Testis (tissue), 3 donors: ENCODE measurements around the gene SH3RF3. TPM values are rescaled to one million over a fixed set of nuclear protein-coding genes. Genes with fewer than 3 reads are reported as not detected.

Experiments
- DNase-seq: peaks from one replicate; pipeline ENCODE4 v3.0.0-alpha.2; 2019
- H3K27ac ChIP-seq, 2 donors: fragments of 200-600 bp; sonication (generic); one replicate each; pipeline ENCODE4 v1.5.1; 2019
- H3K27me3 ChIP-seq: fragments of 200-600 bp; sonication (generic); one replicate; pipeline ENCODE4 v1.5.1; 2019
- H3K36me3 ChIP-seq: fragments of 200-600 bp; sonication (generic); one replicate; pipeline ENCODE4 v1.5.1; 2017; ENCODE audit warnings: low read depth; ENCODE audit errors: missing control alignments
- H3K4me1 ChIP-seq: fragments of 200-600 bp; sonication (generic); one replicate; pipeline ENCODE4 v1.5.1; 2019
- H3K4me3 ChIP-seq, 2 donors: fragments of 200-600 bp; sonication (generic); one replicate each; pipeline ENCODE4 v1.5.1; 2017 to 2019
- H3K9me3 ChIP-seq: fragments of 200-600 bp; sonication (generic); one replicate; pipeline ENCODE4 v1.5.1; 2017
- CTCF ChIP-seq, 3 experiments: fragments of 450-650 bp in 2 of 3; fragments of 200-600 bp in 1 of 3; sonication (generic) in 1 of 3; IDR thresholded peaks; one replicate each; pipeline ENCODE4 v1.5.1; 2016 to 2019; ENCODE audit warnings: antibody characterized with exemption in 3 of 3, mild to moderate bottlenecking in 2 of 3, moderate library complexity in 1 of 3
- POLR2A ChIP-seq: fragments of 450-650 bp; IDR thresholded peaks from one replicate; pipeline ENCODE4 v1.6.1; 2017; ENCODE audit warnings: antibody characterized with exemption, mild to moderate bottlenecking, moderate library complexity
- WGBS, 2 donors: methylation state at CpG; one replicate each; pipeline ENCODE4 v1.1.5; 2018; 5-methylcytosine and 5-hydroxymethylcytosine counted together
- intact Hi-C: fragments of 100-400 bp; cut with DNase I; formaldehyde crosslinking; loops from one replicate; pipeline ENCODE4 v1.15.1; 2023; ENCODE audit warnings: low total_unique reads
- polyA plus RNA-seq: library from polyadenylated mRNA; stranded (reverse); fragments of 350-450 nt; fragmentation: Illumina TruSeq; extraction: RNeasy Lipid Tissue Mini Kit (QIAGEN cat#74804); gene quantifications from one replicate; pipeline ENCODE4 v1.2.3, GENCODE V29; 2014; ENCODE audit warnings: low read depth, low replicate concordance; ENCODE audit not compliant: insufficient read depth
- total RNA-seq, 2 donors: library from RNA; depleted of rRNA; stranded (reverse); fragments of >200 nt; gene quantifications; one replicate each; pipeline ENCODE4 v1.2.3, GENCODE V29; 2016

SH3RF3 gene
- total and polyA plus RNA-seq, 3 donors from 2014 or later = 9.3 to 20.1 (median 16.5) TPM

- H3K9me3 ChIP-seq = no peaks in the 10 kb centered on the region
- H3K27me3 ChIP-seq = no peaks in the 10 kb centered on the region
- TF ChIP-seq POLR2A (no peak), CTCF (IDR thresholded peaks at IDR 0.05) (no peak)
- H3K4me1 ChIP-seq = no peaks in the 10 kb centered on the region
- 92 to 94% methylated on average over 11 of the region's 11 CpGs for WGBS, 2 donors
- DNase-seq = peak; percentile 8
- H3K27ac ChIP-seq = no peak overlapping the region
- no peak overlapping the region for H3K4me3 ChIP-seq
- H3K36me3 ChIP-seq = no peaks in the 10 kb centered on the region
- intact Hi-C loops = no loop called here
Measured at GRCh38 chr2:109260116-109260855, 131.3 kb downstream of the SH3RF3 start.

GRCh38 chr2:109260886-109261700 is 132.1 kb downstream of the SH3RF3 start:
- Histone ChIP-seq H3K27ac (no peak overlapping the region), H3K4me1 (no peaks in the 10 kb centered on the region), H3K4me3 (no peak overlapping the region), H3K9me3 (no peaks in the 10 kb centered on the region), H3K36me3 (no peaks in the 10 kb centered on the region), H3K27me3 (no peaks in the 10 kb centered on the region)
- no peak for TF ChIP-seq POLR2A
- TF ChIP-seq CTCF (IDR thresholded peaks at IDR 0.05) = no peak
- DNase-seq = peak; percentile 15
- intact Hi-C loops = no loop called here
- WGBS, 2 donors = 72 to 77% methylated on average over 6 to 8 of the region's 8 CpGs

GRCh38 chr2:109261906-109262631 is 133.1 kb downstream of the SH3RF3 start:
- Histone ChIP-seq H3K27ac (no peak overlapping the region), H3K27me3 (no peaks in the 10 kb centered on the region), H3K4me1 (no peaks in the 10 kb centered on the region), H3K4me3 (no peak overlapping the region), H3K9me3 (no peaks in the 10 kb centered on the region), H3K36me3 (no peaks in the 10 kb centered on the region)
- intact Hi-C loops = no loop called here
- TF ChIP-seq POLR2A = no peak
- TF ChIP-seq CTCF (IDR thresholded peaks at IDR 0.05) = no peak
- no peak for DNase-seq
- 86 to 97% methylated on average over 10 of the region's 10 CpGs for WGBS, 2 donors

- TF ChIP-seq POLR2A (no peak), CTCF (IDR thresholded peaks at IDR 0.05) (no peak)
- DNase-seq = peak; percentile 25
- Histone ChIP-seq H3K36me3 (no peaks in the 10 kb centered on the region), H3K27me3 (no peaks in the 10 kb centered on the region), H3K4me1 (peaks cover 3% of the 10 kb centered on the region), H3K9me3 (no peaks in the 10 kb centered on the region), H3K4me3 (no peak overlapping the region), H3K27ac (no peak overlapping the region)
- WGBS, 2 donors = 70 to 74% methylated on average over 12 of the region's 12 CpGs
- intact Hi-C loops = no loop called here
Measured at GRCh38 chr2:109264595-109265328, 135.8 kb downstream of the SH3RF3 start.
